Caco-2 (cell line): ENCODE measurements around the gene VSTM5. TPM values are rescaled to one million over a fixed set of nuclear protein-coding genes. Genes with fewer than 3 reads are reported as not detected.
"Not testable (repeated sequence)": the region's sequence is repeated elsewhere in the genome, so short reads cannot be mapped to it uniquely, and the experiment has no call there.

Experiments
- BruUV-seq: library from RNA; stranded (reverse); fragments of 400-500 nt; replicated peaks from 2 replicates; lab custom pipeline; 2021; lab: Mats Ljungman, UMichigan
- CTCF ChIA-PET: fragments of 300-600 bp; sonication (Branson Sonifier 250); formaldehyde crosslinking; loops from one replicate; lab custom pipeline; 2022; ENCODE audit warnings: antibody characterized with exemption; lab: Charles Lee
- POLR2A ChIA-PET: fragments of 300-600 bp; sonication (Branson Sonifier 250); formaldehyde crosslinking; loops from one replicate; lab custom pipeline; 2022; ENCODE audit warnings: antibody characterized with exemption; lab: Charles Lee
- DNase-seq, 2 experiments: peaks; one replicate each; pipeline versions ENCODE4 v3.0.0 to v3.0.0-alpha.2; 2020 to 2022
- H3K27me3 ChIP-seq: replicated peaks from 2 replicates; pipeline ENCODE4 v1.6.0; 2011; ENCODE audit warnings: low read length; ENCODE audit not compliant: control insufficient read depth, insufficient read depth
- H3K36me3 ChIP-seq: 2 replicates; pipeline ENCODE4 v1.5.1; 2011; ENCODE audit warnings: low read length; ENCODE audit not compliant: control insufficient read depth, insufficient read depth
- H3K4me1 ChIP-seq: fragments of 250-450 bp; sonication (Bioruptor Pico); 2 replicates; pipeline ENCODE4 v1.5.1; 2020; ENCODE audit warnings: mild to moderate bottlenecking
- H3K4me3 ChIP-seq: 2 replicates; pipeline ENCODE4 v1.5.1; 2011; ENCODE audit warnings: low read depth, mild to moderate bottlenecking, control low read depth, low read length
- H3K9me3 ChIP-seq: fragments of 250-450 bp; sonication (Bioruptor Pico); 2 replicates; pipeline ENCODE4 v1.5.1; 2020; ENCODE audit warnings: mild to moderate bottlenecking, moderate library complexity
- H3K27ac Mint-ChIP-seq: one replicate; pipeline ENCODE4 v1.8.0; 2022; ENCODE audit warnings: mixed read lengths; ENCODE audit not compliant: unreplicated experiment
- H3K27me3 Mint-ChIP-seq: one replicate; pipeline ENCODE4 v1.8.0; 2022; ENCODE audit warnings: mixed read lengths; ENCODE audit not compliant: insufficient read depth, unreplicated experiment
- H3K36me3 Mint-ChIP-seq: one replicate; pipeline ENCODE4 v1.8.0; 2022; ENCODE audit warnings: mild to moderate bottlenecking, mixed read lengths; ENCODE audit not compliant: insufficient read depth, unreplicated experiment
- H3K4me1 Mint-ChIP-seq: one replicate; pipeline ENCODE4 v1.8.0; 2022; ENCODE audit warnings: low read depth, mixed read lengths; ENCODE audit not compliant: unreplicated experiment
- H3K4me3 Mint-ChIP-seq: one replicate; pipeline ENCODE4 v1.8.0; 2022; ENCODE audit warnings: mild to moderate bottlenecking, moderate library complexity, mixed read lengths; ENCODE audit not compliant: unreplicated experiment
- H3K9me3 Mint-ChIP-seq: one replicate; pipeline ENCODE4 v1.8.0; 2022; ENCODE audit warnings: mixed read lengths; ENCODE audit not compliant: unreplicated experiment
- CTCF ChIP-seq, 2 experiments: fragments of 200-600 bp in 1 of 2; IDR thresholded peaks; 1 replicate in 1 of 2; 2 replicates in 1 of 2; pipeline versions ENCODE4 v1.5.1 to v1.8.0; 2011 to 2022; ENCODE audit warnings: antibody characterized with exemption in 1 of 2, control low read depth in 1 of 2, inconsistent platforms in 1 of 2, low read depth in 1 of 2, low read length in 1 of 2, mild to moderate bottlenecking in 1 of 2, moderate library complexity in 1 of 2; ENCODE audit not compliant: insufficient read depth in 1 of 2, severe bottlenecking in 1 of 2, unreplicated experiment in 1 of 2
- intact Hi-C: fragments of 100-400 bp; cut with micrococcal nuclease; formaldehyde crosslinking; loops from one replicate; pipeline ENCODE4 v1.10.0; 2022; ENCODE audit not compliant: unreplicated experiment
- total RNA-seq: library from RNA; stranded (reverse); gene quantifications from 2 replicates; pipeline ENCODE4 v1.2.3, GENCODE V29; 2022

Gene VSTM5
- total RNA-seq, 1 experiment from 2014 or later: 1.5 TPM

GRCh38 chr11:93783765-93784144, 66.7 kb downstream of the VSTM5 start:
- Mint-ChIP-seq H3K4me1 (peaks cover 17% of the 10 kb centered on the region), H3K36me3 (peaks cover 51% of the 10 kb centered on the region), H3K27me3 (no peaks in the 10 kb centered on the region), H3K9me3 (no peaks in the 10 kb centered on the region), H3K27ac (peak overlapping the region; percentile 62), H3K4me3 (peak overlapping the region; percentile 81)
- H3K9me3 ChIP-seq: no peaks in the 10 kb centered on the region
- POLR2A ChIA-PET: interaction anchor here (0.7 to 1.8 kb wide), 21 partner anchors 8 to 1190 kb away, joined by 3 to 130 read pairs (median 4); partner anchors contain the start of genes ANKRD49, C11orf54, CEP295 and CWC15
- DNase-seq: peak in 1 of 2 experiments; percentile 54
- H3K36me3 ChIP-seq: no peaks in the 10 kb centered on the region
- no peak for TF ChIP-seq CTCF (IDR thresholded peaks at IDR 0.05; ENCODE audit: insufficient read depth in 1 of 2, low read depth in 1 of 2, low read length in 1 of 2, severe bottlenecking in 1 of 2, unreplicated experiment in 1 of 2)
- CTCF ChIA-PET: interaction anchor here (0.6 to 2.4 kb wide), 13 partner anchors 9 to 67 kb away, joined by 3 to 57 read pairs (median 4); partner anchors contain the start of genes C11orf54, TAF1D and VSTM5
- no peaks in the 10 kb centered on the region; the same call in 1 of the 2 replicates for H3K4me1 ChIP-seq
- BruUV-seq: TSS peak; percentile 65
- H3K27me3 ChIP-seq: no peaks in the 10 kb centered on the region
- peak overlapping the region; percentile 86 for H3K4me3 ChIP-seq
- intact Hi-C loops: loop anchor here (1.0 to 5.0 kb wide), 5 partner anchors 13 to 121 kb away; partner anchors contain the start of genes C11orf54, CEP295, TAF1D and VSTM5

GRCh38 chr11:93783362-93783761, 67.1 kb downstream of the VSTM5 start:
- Histone ChIP-seq H3K27me3 (no peaks in the 10 kb centered on the region), H3K4me1 (no peaks in the 10 kb centered on the region; the same call in 1 of the 2 replicates), H3K9me3 (no peaks in the 10 kb centered on the region), H3K4me3 (peak overlapping the region; percentile 86), H3K36me3 (no peaks in the 10 kb centered on the region)
- H3K4me1 Mint-ChIP-seq: peaks cover 17% of the 10 kb centered on the region
- TF ChIP-seq CTCF (IDR thresholded peaks at IDR 0.05; ENCODE audit: insufficient read depth in 1 of 2, low read depth in 1 of 2, low read length in 1 of 2, severe bottlenecking in 1 of 2, unreplicated experiment in 1 of 2): no peak
- intact Hi-C loops: loop anchor here (5.0 kb wide), 1 partner anchor 121 kb away; the partner anchor contains the start of gene CEP295
- ChIA-PET CTCF (interaction anchor here (1.3 to 2.4 kb wide), 4 partner anchors 9 to 42 kb away, joined by 4 to 57 read pairs (median 4); partner anchors contain the start of genes C11orf54 and TAF1D), POLR2A (interaction anchor here (1.1 to 1.8 kb wide), 7 partner anchors 10 to 67 kb away, joined by 3 to 130 read pairs (median 6); partner anchors contain the start of genes C11orf54, TAF1D and VSTM5)
- no peaks in the 10 kb centered on the region for H3K27me3 Mint-ChIP-seq
- no peaks in the 10 kb centered on the region for H3K9me3 Mint-ChIP-seq
- peak overlapping the region; percentile 81 for H3K4me3 Mint-ChIP-seq
- no peak overlapping the region for H3K27ac Mint-ChIP-seq
- DNase-seq: no peak
- H3K36me3 Mint-ChIP-seq: peaks cover 47% of the 10 kb centered on the region
- BruUV-seq: no TSS peak

GRCh38 chr11:93775289-93775688, 75.1 kb downstream of the VSTM5 start:
- peaks cover 8% of the 10 kb centered on the region for H3K4me1 Mint-ChIP-seq
- peaks cover 7% of the 10 kb centered on the region for H3K9me3 ChIP-seq
- peaks cover 37% of the 10 kb centered on the region for H3K36me3 Mint-ChIP-seq
- peaks cover 5% of the 10 kb centered on the region for H3K4me1 ChIP-seq
- H3K27me3 ChIP-seq: no peaks in the 10 kb centered on the region
- peak in 1 of 2 experiments; percentile 34 for TF ChIP-seq CTCF (IDR thresholded peaks at IDR 0.05; ENCODE audit: insufficient read depth in 1 of 2, low read depth in 1 of 2, low read length in 1 of 2, severe bottlenecking in 1 of 2, unreplicated experiment in 1 of 2)
- H3K9me3 Mint-ChIP-seq: no peaks in the 10 kb centered on the region
- no TSS peak for BruUV-seq
- no peak overlapping the region for H3K4me3 Mint-ChIP-seq
- no peaks in the 10 kb centered on the region for H3K27me3 Mint-ChIP-seq
- H3K27ac Mint-ChIP-seq: no peak overlapping the region
- CTCF ChIA-PET: no interaction called here
- intact Hi-C loops: no loop called here
- DNase-seq: peak in 1 of 2 experiments; percentile 49
- H3K4me3 ChIP-seq: no peak overlapping the region
- peaks cover 4% of the 10 kb centered on the region; the same call in 1 of the 2 replicates for H3K36me3 ChIP-seq
- POLR2A ChIA-PET: interaction anchor here (0.7 to 1.1 kb wide), 2 partner anchors 9 to 830 kb away, joined by 3 to 4 read pairs; partner anchors contain the start of gene MED17

- H3K36me3 ChIP-seq, BruUV-seq, H3K9me3 Mint-ChIP-seq, H3K4me3 ChIP-seq, intact Hi-C loops, DNase-seq, CTCF ChIA-PET, H3K27me3 Mint-ChIP-seq, H3K4me3 Mint-ChIP-seq, H3K9me3 ChIP-seq, H3K27me3 ChIP-seq: not testable (repeated sequence)
- peak overlapping the region; percentile 23 for H3K27ac Mint-ChIP-seq
- POLR2A ChIA-PET: interaction anchor here (0.7 kb wide), 1 partner anchor 10 kb away, joined by 3 read pairs; the partner anchor contains the start of gene MED17
- H3K4me1 Mint-ChIP-seq: peaks cover 14% of the 10 kb centered on the region
- peaks cover 13% of the 10 kb centered on the region for H3K4me1 ChIP-seq
- H3K36me3 Mint-ChIP-seq: peaks cover 44% of the 10 kb centered on the region
Measured at GRCh38 chr11:93774560-93774959, 75.9 kb downstream of the VSTM5 start.
